HG03045 (cell line): Measurements from ENCODE around the gene RHOBTB1.

Experiments
- ATAC-seq: cut with Tn5 transposase; IDR thresholded peaks from one replicate; pipeline ENCODE4 v1.9.1; 2021; ENCODE audit warnings: mild to moderate bottlenecking, moderate library complexity; ENCODE audit not compliant: unreplicated experiment

Gene RHOBTB1

GRCh38 chr10:60965696-60966095 is 21.7 kb upstream of the RHOBTB1 start:
- ATAC-seq: no peak

DNA sequence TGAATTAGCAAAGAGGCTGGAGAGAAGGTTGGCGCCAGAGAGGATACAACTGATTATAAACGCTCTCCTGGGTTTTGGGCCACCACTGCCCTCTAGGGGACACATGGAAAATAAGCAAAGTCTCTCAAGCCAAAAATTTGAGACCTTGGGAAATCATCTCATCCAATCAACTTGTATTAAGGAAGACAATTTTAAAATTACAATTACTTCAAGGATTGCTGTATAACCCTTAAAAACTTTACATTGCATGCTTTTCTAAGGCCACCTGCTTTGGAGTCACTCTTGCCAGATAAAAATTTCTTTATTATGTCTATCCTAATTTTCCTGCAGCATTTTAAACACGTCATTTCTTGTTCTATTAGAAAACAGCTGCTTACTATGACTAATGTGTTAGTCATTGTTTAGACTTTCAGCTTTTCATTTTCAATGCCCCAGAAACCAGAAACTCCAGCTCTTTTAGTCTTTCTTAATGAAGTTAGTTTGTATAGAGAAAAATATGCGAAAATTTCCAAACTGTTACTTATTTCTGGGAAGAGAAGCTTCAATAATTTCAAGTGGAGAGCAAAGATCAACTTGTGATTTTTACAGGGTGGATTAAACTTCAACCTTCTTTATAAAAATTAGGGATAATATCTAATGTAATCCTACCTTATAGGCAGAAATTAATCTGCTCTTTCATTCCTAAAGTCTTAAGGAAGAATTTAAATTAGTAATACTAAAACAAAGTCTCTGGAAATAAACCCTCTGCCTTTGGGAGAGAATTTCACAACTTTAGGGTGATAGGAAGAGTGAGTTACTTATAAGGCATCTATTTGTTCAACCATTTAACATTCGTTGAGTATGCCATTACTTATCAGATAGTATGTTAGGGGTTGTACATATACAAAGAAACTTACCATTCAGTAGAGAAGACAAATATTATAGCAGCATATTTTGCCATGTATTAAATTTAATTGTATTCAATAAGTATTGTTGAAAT is 20.6 kb upstream of the RHOBTB1 start:
- no peak for ATAC-seq

- no peak for ATAC-seq
Measured at GRCh38 chr10:60963441-60964256, 19.7 kb upstream of the RHOBTB1 start.

DNA sequence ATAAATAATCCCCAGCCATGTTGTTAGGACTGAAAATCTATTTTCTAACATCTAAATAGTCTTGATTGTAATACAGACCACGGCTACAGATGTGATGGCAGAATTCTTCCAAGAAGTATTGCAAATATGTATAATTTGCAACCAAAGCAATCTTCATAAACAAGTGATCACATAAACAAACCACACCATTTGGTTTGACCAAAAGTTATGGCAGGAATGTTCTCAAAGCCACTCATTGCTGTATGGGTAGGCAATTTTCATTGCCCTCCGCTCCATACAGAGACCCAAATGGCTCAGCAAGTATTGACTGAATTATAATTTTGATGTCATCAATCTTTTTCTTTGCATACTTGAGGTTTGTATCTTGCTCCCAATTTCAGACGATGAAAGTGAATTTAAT is 19.0 kb upstream of the RHOBTB1 start:
- ATAC-seq: no peak

DNA sequence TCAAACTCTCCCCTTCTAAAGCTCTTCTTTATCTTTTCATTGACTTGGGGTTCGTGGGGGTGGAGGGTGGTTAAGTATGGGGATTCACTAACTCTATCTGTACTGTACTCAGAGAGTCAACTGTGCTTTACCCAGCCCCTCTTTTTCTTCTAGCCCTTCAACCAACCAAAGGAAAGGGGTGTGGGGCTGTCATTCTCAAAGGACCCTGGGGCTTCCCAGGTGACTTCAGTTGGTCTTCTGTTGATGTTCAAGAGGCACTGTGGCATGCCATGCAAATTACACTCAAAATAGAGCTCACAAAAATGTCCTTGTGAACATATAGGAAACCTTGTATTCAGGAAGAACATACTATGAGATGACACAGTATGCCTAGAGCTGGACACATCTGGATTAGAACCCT is 16.9 kb upstream of the RHOBTB1 start:
- ATAC-seq: no peak

GRCh38 chr10:60960031-60960430 is 16.0 kb upstream of the RHOBTB1 start:
- ATAC-seq: no peak

GRCh38 chr10:60958892-60959601 is 15.1 kb upstream of the RHOBTB1 start:
- ATAC-seq: no peak

GRCh38 chr10:60957667-60958221 is 13.8 kb upstream of the RHOBTB1 start:
- no peak for ATAC-seq

DNA sequence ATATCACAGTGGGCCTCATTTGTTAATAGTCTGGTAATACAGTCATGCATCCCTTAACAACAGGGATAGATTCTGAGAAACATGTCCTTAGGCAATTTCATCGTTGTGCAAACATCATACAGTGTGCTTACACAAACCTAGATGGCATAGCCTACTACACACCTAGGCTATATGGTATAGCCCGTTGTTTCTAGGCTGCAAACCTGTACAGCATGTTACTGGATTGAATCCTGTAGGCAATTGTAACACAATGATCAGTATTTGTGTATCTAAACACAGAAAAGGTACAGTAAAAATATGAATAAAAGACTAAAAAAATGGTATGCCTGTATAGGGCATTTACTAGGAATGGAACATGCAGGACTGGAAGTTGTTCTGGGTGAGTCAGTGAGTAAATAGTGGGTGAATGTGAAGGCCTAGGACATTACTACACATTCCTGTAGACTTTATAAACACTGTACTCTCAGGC is 12.0 kb upstream of the RHOBTB1 start:
- no peak for ATAC-seq

DNA sequence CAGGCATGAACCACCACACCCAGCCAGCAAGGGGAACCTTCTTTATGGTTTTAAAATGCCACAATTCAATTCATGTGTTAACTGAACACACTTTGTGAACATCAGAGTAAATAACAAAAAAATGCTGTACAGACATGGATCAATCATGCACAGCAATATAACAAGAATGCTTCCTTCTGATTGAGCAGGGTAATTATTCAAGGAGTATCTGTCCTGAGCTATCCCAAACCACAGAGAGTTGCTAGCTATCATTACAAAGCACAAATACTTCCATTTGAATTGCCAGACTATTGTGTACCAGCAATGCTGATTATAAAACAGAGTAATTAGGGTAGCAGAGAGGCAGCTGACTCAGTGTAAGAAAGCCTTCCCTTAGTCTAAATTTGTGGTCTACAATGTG is 11.3 kb upstream of the RHOBTB1 start:
- ATAC-seq: no peak

GRCh38 chr10:60954035-60954434 is 10.1 kb upstream of the RHOBTB1 start:
- no peak for ATAC-seq

GRCh38 chr10:60953420-60953819 is 9.4 kb upstream of the RHOBTB1 start:
- no peak for ATAC-seq

GRCh38 chr10:60952846-60953220 is 8.8 kb upstream of the RHOBTB1 start:
- ATAC-seq: no peak

GRCh38 chr10:60952067-60952845 is 8.3 kb upstream of the RHOBTB1 start:
- ATAC-seq: no peak

- no peak for ATAC-seq
Measured at GRCh38 chr10:60951272-60951724, 7.3 kb upstream of the RHOBTB1 start.

- ATAC-seq: no peak
Measured at GRCh38 chr10:60950300-60950699, 6.3 kb upstream of the RHOBTB1 start.

GRCh38 chr10:60948851-60949250 is 4.9 kb upstream of the RHOBTB1 start:
- no peak for ATAC-seq

- no peak for ATAC-seq
Measured at GRCh38 chr10:60944910-60945297, 919 bp upstream of the RHOBTB1 start.

DNA sequence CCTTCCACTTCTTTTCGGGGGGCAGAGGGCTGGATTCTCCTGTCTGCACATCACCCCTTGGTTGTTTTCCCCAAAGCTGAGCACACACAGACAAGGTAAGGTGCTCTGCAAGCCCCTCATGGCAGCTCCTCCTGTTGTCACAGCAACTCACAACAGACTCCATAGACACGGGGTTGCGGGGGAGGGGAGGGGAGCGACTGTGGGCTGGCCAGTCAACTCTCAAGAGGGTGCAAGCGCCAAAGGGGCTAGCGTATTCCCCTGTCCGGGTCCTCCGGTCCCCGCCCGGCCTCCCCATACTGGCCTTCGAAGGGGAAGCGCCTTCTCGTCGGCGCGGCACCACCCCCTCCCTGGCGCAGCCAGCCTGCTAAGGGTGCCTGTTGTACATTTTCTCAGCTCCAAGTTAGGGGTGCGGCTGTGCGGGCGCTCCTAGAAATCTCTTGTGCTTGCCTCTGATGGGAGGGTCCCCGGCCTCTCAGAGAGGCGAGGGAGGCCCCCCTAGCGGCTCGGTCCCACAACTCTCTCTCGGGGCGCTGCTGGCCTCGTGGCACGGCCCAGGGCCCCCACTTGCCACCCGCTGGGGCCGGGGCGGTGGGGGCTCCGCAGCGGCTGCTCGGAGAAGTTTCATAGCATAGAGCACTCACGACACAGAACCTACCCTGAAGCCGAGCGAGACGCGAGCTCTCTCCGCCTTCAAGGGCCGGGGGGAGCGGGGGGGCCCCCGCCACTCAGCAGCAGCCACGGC is 498 bp downstream of the RHOBTB1 start:
- ATAC-seq: peak; percentile 31
